DOHH2 (cell line): ENCODE measurements around the gene ATP10B.

Experiments used
- H3F3A ChIP-seq: fragments of 200-600 bp; sonication (generic), shearing (Covaris generic); 2 replicates; pipeline ENCODE4 v1.6.0; 2016; ENCODE audit warnings: antibody characterized with exemption, mild to moderate bottlenecking; ENCODE audit not compliant: control insufficient read depth, insufficient read depth
- H3K27ac ChIP-seq: fragments of 200-600 bp; sonication (generic); 2 replicates; pipeline ENCODE4 v1.5.1; 2014; ENCODE audit warnings: low read depth, mild to moderate bottlenecking, low read length, moderate library complexity
- H3K27me3 ChIP-seq: fragments of 200-600 bp; sonication (generic); 2 replicates; pipeline ENCODE4 v1.6.1; 2014; ENCODE audit warnings: mild to moderate bottlenecking, low read length, mixed read lengths; ENCODE audit not compliant: control insufficient read depth
- H3K36me3 ChIP-seq: fragments of 200-600 bp; sonication (generic); 2 replicates; pipeline ENCODE4 v1.6.1; 2014; ENCODE audit warnings: mild to moderate bottlenecking, low read length, moderate library complexity, mixed read lengths; ENCODE audit not compliant: control insufficient read depth
- H3K4me1 ChIP-seq: fragments of 200-600 bp; sonication (generic); 2 replicates; pipeline ENCODE4 v1.6.1; 2014; ENCODE audit warnings: mild to moderate bottlenecking, low read length, mixed read lengths; ENCODE audit not compliant: control insufficient read depth
- H3K4me2 ChIP-seq: fragments of 200-600 bp; sonication (generic); 2 replicates; pipeline ENCODE4 v1.6.0; 2014; ENCODE audit warnings: mild to moderate bottlenecking, low read length, moderate library complexity
- H3K4me3 ChIP-seq: fragments of 200-600 bp; sonication (generic); 2 replicates; pipeline ENCODE4 v1.5.1; 2014; ENCODE audit warnings: mild to moderate bottlenecking, low read length, mixed read lengths
- H3K79me2 ChIP-seq: fragments of 200-600 bp; sonication (generic); 2 replicates; pipeline ENCODE4 v1.6.1; 2014; ENCODE audit warnings: mild to moderate bottlenecking, low read length, mixed read lengths; ENCODE audit not compliant: control insufficient read depth
- H3K9me2 ChIP-seq: fragments of 200-600 bp; sonication (generic); replicated peaks from 2 replicates; pipeline ENCODE4 v1.6.1; 2014; ENCODE audit warnings: mild to moderate bottlenecking, low read length, mixed read lengths; ENCODE audit not compliant: control insufficient read depth
- H3K9me3 ChIP-seq: fragments of 200-600 bp; sonication (generic); 2 replicates; pipeline ENCODE4 v1.6.1; 2014; ENCODE audit warnings: antibody characterized with exemption, low read length, mixed read lengths; ENCODE audit not compliant: control insufficient read depth, insufficient read depth
- H4K20me1 ChIP-seq: fragments of 200-600 bp; sonication (generic); 2 replicates; pipeline ENCODE4 v1.6.0; 2014; ENCODE audit warnings: low read depth, mild to moderate bottlenecking, antibody characterized with exemption, low read length, moderate library complexity; ENCODE audit not compliant: control insufficient read depth, insufficient read depth
- EZH2phosphoT487 ChIP-seq: fragments of 200-600 bp; sonication (generic); IDR thresholded peaks from 2 replicates; pipeline ENCODE4 v1.6.1; 2017; ENCODE audit warnings: borderline replicate concordance, mild to moderate bottlenecking, antibody characterized with exemption, low read length, moderate library complexity, mixed read lengths
- TF ChIP-seq, protein P1 (sequence below): fragments of 200-600 bp; sonication (generic); IDR thresholded peaks from one replicate; pipeline ENCODE4 v1.5.1; 2014; ENCODE audit warnings: antibody characterized with exemption, mild to moderate bottlenecking, low read depth, low read length; ENCODE audit not compliant: poor library complexity, severe bottlenecking

The ATP10B gene

DNA sequence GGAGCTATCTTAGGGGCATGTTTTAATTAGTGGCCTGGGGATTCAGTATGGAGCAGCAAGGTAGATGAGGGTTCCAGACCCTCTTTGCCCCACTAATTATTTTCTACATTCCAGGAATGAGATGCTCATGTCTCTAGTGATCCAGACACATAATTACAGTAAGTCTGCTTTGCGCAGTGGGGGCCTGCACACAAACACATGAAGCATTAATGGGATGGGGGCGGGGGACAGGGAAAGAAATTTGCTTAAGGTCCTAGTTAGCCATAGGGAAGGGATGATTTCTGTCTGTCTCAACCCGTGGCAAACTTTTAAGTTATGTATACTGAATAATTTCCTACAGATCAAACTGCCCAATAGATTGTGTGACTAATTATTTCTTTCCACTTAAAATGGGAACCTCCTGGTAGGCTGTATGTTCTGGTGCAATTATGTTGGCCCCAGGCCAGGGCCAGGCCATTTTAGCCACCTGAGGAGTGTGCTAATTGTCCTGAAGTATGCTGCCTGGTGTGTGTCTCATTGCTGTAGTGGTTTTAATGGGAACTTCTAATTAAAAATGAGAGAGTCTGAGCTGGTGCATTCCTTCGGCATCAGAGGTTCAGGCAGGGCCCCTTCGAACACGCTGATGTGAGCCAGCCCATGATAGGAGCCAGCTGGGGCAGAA, 295.9 kb downstream of the ATP10B start:
- Histone ChIP-seq H3K4me1 (no peaks in the 10 kb centered on the region), H3K79me2 (no peaks in the 10 kb centered on the region), H3K36me3 (no peaks in the 10 kb centered on the region), H3K9me3 (no peaks in the 10 kb centered on the region), H3K4me2 (no peak overlapping the region), H3K4me3 (no peak overlapping the region), H3K9me2 (no peaks in the 10 kb centered on the region), H3K27me3 (peaks cover 7% of the 10 kb centered on the region; the same call in 1 of the 2 replicates), H3K27ac (no peak overlapping the region), H4K20me1 (no peaks in the 10 kb centered on the region), H3F3A (no peaks in the 10 kb centered on the region)
- no peak for TF ChIP-seq EZH2phosphoT487
- TF ChIP-seq, protein P1, sequence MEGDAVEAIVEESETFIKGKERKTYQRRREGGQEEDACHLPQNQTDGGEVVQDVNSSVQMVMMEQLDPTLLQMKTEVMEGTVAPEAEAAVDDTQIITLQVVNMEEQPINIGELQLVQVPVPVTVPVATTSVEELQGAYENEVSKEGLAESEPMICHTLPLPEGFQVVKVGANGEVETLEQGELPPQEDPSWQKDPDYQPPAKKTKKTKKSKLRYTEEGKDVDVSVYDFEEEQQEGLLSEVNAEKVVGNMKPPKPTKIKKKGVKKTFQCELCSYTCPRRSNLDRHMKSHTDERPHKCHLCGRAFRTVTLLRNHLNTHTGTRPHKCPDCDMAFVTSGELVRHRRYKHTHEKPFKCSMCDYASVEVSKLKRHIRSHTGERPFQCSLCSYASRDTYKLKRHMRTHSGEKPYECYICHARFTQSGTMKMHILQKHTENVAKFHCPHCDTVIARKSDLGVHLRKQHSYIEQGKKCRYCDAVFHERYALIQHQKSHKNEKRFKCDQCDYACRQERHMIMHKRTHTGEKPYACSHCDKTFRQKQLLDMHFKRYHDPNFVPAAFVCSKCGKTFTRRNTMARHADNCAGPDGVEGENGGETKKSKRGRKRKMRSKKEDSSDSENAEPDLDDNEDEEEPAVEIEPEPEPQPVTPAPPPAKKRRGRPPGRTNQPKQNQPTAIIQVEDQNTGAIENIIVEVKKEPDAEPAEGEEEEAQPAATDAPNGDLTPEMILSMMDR, result no peak

DNA sequence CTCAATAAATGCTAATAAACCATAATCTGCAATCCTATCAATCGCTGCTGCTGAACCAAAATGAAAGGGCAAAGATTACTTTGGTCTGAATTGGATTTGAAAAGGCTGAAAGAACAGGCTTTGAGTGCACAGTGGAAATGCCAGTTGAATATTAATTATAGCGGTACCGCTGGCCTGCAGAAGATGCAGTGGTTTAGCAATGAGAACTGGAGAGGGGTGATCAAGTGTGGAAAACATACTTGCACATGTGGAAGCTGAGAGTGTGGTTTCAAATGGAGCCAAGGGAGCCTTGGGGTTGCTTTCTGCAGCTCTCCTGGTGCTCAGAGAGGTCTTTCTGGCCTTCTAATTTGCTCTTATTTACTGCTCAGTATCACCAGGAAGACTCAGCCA, 296.4 kb downstream of the ATP10B start:
- no peaks in the 10 kb centered on the region for H3K9me3 ChIP-seq
- peaks cover 10% of the 10 kb centered on the region for H3K27me3 ChIP-seq
- no peaks in the 10 kb centered on the region for H3F3A ChIP-seq
- no peak overlapping the region for H3K4me2 ChIP-seq
- H3K36me3 ChIP-seq, result no peaks in the 10 kb centered on the region
- H3K4me3 ChIP-seq, result no peak overlapping the region
- no peaks in the 10 kb centered on the region for H3K4me1 ChIP-seq
- no peaks in the 10 kb centered on the region for H3K9me2 ChIP-seq
- H3K27ac ChIP-seq, result no peak overlapping the region
- TF ChIP-seq, protein P1, result no peak
- no peak for TF ChIP-seq EZH2phosphoT487
- no peaks in the 10 kb centered on the region for H3K79me2 ChIP-seq
- no peaks in the 10 kb centered on the region for H4K20me1 ChIP-seq

DNA sequence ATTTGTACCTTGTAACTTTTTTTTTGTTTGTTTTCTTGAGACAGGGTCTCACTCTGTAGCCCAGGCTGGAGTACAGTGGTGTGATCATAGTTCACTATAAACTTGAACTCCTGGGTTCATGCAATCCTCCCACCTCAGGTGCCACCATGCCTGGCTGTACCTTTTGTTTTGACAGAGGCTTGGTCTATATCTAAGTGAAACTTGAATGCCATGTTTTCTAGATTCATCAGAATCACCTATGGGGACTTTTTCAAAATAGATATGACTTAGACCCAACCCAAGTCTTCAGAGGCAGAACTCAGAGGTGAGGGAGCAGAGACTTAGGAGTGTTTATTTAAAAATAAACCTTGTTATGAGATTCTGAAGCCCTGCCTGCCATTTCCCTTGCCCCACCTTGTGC, 301.9 kb downstream of the ATP10B start:
- Histone ChIP-seq H3K9me3 (no peaks in the 10 kb centered on the region), H3K4me3 (no peak overlapping the region), H3K79me2 (no peaks in the 10 kb centered on the region), H3K9me2 (no peaks in the 10 kb centered on the region), H3F3A (no peaks in the 10 kb centered on the region), H3K4me1 (no peaks in the 10 kb centered on the region), H3K36me3 (no peaks in the 10 kb centered on the region), H3K27me3 (peaks cover 16% of the 10 kb centered on the region), H3K4me2 (no peak overlapping the region), H3K27ac (no peak overlapping the region), H4K20me1 (no peaks in the 10 kb centered on the region)
- no peak for TF ChIP-seq EZH2phosphoT487
- TF ChIP-seq, protein P1, result no peak
